ENCODE results near the gene BCAR1. TPM values are rescaled to one million over a fixed set of nuclear protein-coding genes. Genes with fewer than 3 reads are reported as not detected.

Gene BCAR1
- polyA plus RNA-seq, 1 donor from 2014 or later, result 39.1 TPM

DNA sequence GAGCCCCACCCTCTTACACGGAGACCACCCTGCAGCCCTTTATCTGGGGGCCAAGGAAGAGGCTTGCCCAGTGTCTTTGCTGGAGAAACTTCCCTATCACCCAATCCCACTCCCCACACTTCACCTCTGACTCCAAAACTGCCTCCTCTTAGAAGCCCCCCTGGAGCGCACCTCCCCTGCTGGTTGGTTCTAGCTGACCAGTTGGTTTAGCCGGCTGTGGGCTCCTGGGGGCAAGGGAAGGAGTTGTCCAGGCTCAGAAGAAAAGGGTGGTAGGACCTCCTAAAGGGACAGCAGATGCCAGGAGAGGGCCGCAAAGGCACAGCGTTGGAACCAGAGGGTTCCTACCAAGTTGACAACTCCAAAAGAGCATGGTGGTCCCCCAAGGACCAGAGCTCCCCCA, 2.0 kb downstream of the BCAR1 start:
- Histone ChIP-seq H3K4me3 (ENCODE audit: low read length) (peak overlapping the region; percentile 83), H2AFZ (ENCODE audit: low read depth, low read length) (no peak overlapping the region), H3K9me3 (ENCODE audit: low read length) (no peaks in the 10 kb centered on the region), H3K9ac (ENCODE audit: low read length) (no peak overlapping the region), H3K27ac (ENCODE audit: low read length) (no peak overlapping the region), H4K20me1 (ENCODE audit: insufficient read depth) (peaks cover 8% of the 10 kb centered on the region), H3F3A (ENCODE audit: insufficient read depth, low read length, poor library complexity, severe bottlenecking) (no peaks in the 10 kb centered on the region), H3K9me2 (ENCODE audit: insufficient read depth, low read length) (no peaks in the 10 kb centered on the region), H3K27me3 (ENCODE audit: insufficient read depth, low read depth, low read length) (no peaks in the 10 kb centered on the region), H3K36me3 (ENCODE audit: insufficient read depth, low read length) (no peaks in the 10 kb centered on the region), H3K79me2 (replicated peaks; ENCODE audit: insufficient read depth, low read length) (peaks cover 33% of the 10 kb centered on the region), H3K4me2 (ENCODE audit: low read length) (no peak overlapping the region)
- TF ChIP-seq RAD21 (conservative IDR thresholded peaks at IDR 0.05) (no peak), EZH2 (IDR thresholded peaks at IDR 0.05; ENCODE audit: borderline replicate concordance, insufficient read depth, low read length, poor library complexity, severe bottlenecking) (no peak), MXI1 (conservative IDR thresholded peaks at IDR 0.05; ENCODE audit: poor library complexity, severe bottlenecking) (no peak), EP300 (conservative IDR thresholded peaks at IDR 0.05; ENCODE audit: poor library complexity, severe bottlenecking) (no peak), SMC3 (conservative IDR thresholded peaks at IDR 0.05; ENCODE audit: poor library complexity) (no peak), TAF1 (IDR thresholded peaks at IDR 0.05; ENCODE audit: low read depth) (no peak), POLR2AphosphoS5 (IDR thresholded peaks at IDR 0.05) (no peak)
- TF ChIP-seq, protein P1, sequence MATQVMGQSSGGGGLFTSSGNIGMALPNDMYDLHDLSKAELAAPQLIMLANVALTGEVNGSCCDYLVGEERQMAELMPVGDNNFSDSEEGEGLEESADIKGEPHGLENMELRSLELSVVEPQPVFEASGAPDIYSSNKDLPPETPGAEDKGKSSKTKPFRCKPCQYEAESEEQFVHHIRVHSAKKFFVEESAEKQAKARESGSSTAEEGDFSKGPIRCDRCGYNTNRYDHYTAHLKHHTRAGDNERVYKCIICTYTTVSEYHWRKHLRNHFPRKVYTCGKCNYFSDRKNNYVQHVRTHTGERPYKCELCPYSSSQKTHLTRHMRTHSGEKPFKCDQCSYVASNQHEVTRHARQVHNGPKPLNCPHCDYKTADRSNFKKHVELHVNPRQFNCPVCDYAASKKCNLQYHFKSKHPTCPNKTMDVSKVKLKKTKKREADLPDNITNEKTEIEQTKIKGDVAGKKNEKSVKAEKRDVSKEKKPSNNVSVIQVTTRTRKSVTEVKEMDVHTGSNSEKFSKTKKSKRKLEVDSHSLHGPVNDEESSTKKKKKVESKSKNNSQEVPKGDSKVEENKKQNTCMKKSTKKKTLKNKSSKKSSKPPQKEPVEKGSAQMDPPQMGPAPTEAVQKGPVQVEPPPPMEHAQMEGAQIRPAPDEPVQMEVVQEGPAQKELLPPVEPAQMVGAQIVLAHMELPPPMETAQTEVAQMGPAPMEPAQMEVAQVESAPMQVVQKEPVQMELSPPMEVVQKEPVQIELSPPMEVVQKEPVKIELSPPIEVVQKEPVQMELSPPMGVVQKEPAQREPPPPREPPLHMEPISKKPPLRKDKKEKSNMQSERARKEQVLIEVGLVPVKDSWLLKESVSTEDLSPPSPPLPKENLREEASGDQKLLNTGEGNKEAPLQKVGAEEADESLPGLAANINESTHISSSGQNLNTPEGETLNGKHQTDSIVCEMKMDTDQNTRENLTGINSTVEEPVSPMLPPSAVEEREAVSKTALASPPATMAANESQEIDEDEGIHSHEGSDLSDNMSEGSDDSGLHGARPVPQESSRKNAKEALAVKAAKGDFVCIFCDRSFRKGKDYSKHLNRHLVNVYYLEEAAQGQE (IDR thresholded peaks at IDR 0.05; ENCODE audit: borderline replicate concordance), result no peak
- TF ChIP-seq, protein P2, sequence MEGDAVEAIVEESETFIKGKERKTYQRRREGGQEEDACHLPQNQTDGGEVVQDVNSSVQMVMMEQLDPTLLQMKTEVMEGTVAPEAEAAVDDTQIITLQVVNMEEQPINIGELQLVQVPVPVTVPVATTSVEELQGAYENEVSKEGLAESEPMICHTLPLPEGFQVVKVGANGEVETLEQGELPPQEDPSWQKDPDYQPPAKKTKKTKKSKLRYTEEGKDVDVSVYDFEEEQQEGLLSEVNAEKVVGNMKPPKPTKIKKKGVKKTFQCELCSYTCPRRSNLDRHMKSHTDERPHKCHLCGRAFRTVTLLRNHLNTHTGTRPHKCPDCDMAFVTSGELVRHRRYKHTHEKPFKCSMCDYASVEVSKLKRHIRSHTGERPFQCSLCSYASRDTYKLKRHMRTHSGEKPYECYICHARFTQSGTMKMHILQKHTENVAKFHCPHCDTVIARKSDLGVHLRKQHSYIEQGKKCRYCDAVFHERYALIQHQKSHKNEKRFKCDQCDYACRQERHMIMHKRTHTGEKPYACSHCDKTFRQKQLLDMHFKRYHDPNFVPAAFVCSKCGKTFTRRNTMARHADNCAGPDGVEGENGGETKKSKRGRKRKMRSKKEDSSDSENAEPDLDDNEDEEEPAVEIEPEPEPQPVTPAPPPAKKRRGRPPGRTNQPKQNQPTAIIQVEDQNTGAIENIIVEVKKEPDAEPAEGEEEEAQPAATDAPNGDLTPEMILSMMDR (IDR thresholded peaks at IDR 0.05; ENCODE audit: poor library complexity, severe bottlenecking), result no peak

DNA sequence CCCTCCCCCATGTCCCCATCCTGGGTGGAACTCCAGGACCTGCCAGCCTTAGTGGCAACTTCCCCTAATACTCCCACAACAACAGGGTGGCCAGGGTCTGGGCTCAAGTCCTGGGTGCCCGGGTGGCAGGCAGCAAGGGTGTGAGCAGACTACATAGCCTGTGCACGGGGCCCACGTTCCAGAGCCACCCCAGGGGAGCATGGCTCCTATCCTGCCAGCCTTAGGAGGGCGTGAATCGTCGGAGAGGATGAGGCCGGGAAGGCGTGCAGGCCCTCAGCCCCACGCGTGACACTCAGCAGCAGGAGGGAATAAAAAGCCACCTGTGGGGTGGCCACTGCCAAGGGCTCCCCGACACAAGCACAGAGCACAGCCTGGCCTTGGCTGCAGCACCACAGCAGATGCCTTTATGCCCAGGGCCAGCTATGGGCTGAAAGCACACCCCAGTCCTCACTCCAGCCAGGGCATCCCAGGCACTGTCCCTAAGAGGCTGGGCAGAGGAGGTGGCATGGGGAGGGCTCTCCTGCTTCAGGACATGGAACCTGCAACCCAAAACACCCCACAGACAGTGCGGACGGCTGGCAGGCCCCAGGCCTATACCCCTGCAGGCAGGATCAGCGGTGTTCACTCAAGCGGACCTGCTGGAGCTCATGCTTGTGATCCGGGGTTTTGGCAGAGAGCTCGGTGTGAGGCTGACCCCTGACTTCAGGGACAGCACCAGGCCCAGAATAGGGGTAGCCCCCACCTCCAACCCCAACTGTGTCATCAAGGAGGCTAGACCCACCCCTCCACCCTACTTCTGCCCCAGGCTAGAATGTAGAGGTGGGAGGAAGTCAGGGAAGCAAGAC, 2.7 kb downstream of the BCAR1 start:
- no peak overlapping the region for H3K4me2 ChIP-seq (ENCODE audit: low read length)
- H3K27me3 ChIP-seq (ENCODE audit: insufficient read depth, low read depth, low read length), result no peaks in the 10 kb centered on the region
- no peaks in the 10 kb centered on the region for H3K9me3 ChIP-seq (ENCODE audit: low read length)
- no peaks in the 10 kb centered on the region for H3K9me2 ChIP-seq (ENCODE audit: insufficient read depth, low read length)
- no peak overlapping the region for H3K9ac ChIP-seq (ENCODE audit: low read length)
- H4K20me1 ChIP-seq (ENCODE audit: insufficient read depth), result peaks cover 10% of the 10 kb centered on the region
- H2AFZ ChIP-seq (ENCODE audit: low read depth, low read length), result no peak overlapping the region
- H3K4me3 ChIP-seq (ENCODE audit: low read length), result no peak overlapping the region
- no peaks in the 10 kb centered on the region for H3F3A ChIP-seq (ENCODE audit: insufficient read depth, low read length, poor library complexity, severe bottlenecking)
- no peak overlapping the region for H3K27ac ChIP-seq (ENCODE audit: low read length)
- no peaks in the 10 kb centered on the region for H3K36me3 ChIP-seq (ENCODE audit: insufficient read depth, low read length)
- H3K79me2 ChIP-seq (replicated peaks; ENCODE audit: insufficient read depth, low read length), result peaks cover 32% of the 10 kb centered on the region
- TF ChIP-seq, protein P2 (IDR thresholded peaks at IDR 0.05; ENCODE audit: poor library complexity, severe bottlenecking), result no peak
- TF ChIP-seq RAD21 (conservative IDR thresholded peaks at IDR 0.05), result no peak
- no peak for TF ChIP-seq SMC3 (conservative IDR thresholded peaks at IDR 0.05; ENCODE audit: poor library complexity)
- TF ChIP-seq EP300 (conservative IDR thresholded peaks at IDR 0.05; ENCODE audit: poor library complexity, severe bottlenecking), result no peak
- TF ChIP-seq, protein P1 (IDR thresholded peaks at IDR 0.05; ENCODE audit: borderline replicate concordance), result no peak
- no peak for TF ChIP-seq MXI1 (conservative IDR thresholded peaks at IDR 0.05; ENCODE audit: poor library complexity, severe bottlenecking)
- no peak for TF ChIP-seq EZH2 (IDR thresholded peaks at IDR 0.05; ENCODE audit: borderline replicate concordance, insufficient read depth, low read length, poor library complexity, severe bottlenecking)
- TF ChIP-seq POLR2AphosphoS5 (IDR thresholded peaks at IDR 0.05), result no peak
- no peak for TF ChIP-seq TAF1 (IDR thresholded peaks at IDR 0.05; ENCODE audit: low read depth)

All from neural cell (in vitro differentiated cells).